Transverse colon (tissue), 4 donors: Measurements from ENCODE around the gene PACRGL. TPM values are rescaled to one million over a fixed set of nuclear protein-coding genes. Genes with fewer than 3 reads are reported as not detected.

Experiments
- DNase-seq: peaks from one replicate; pipeline ENCODE4 v3.0.0-alpha.2; 2019
- H3K27ac ChIP-seq, 4 donors: fragments of 200-600 bp; sonication (generic); 2 replicates each; pipeline ENCODE4 v1.5.1; 2016 to 2018; ENCODE audit warnings: inconsistent platforms in 4 of 4
- H3K27me3 ChIP-seq: fragments of 200-600 bp; sonication (generic); 2 replicates; pipeline ENCODE4 v1.5.1; 2017; ENCODE audit warnings: inconsistent platforms
- H3K36me3 ChIP-seq, 4 donors: fragments of 200-600 bp; sonication (generic); 2 replicates each; pipeline ENCODE4 v1.5.1; 2017 to 2019; ENCODE audit warnings: inconsistent platforms in 4 of 4
- H3K4me1 ChIP-seq, 4 donors: fragments of 200-600 bp; sonication (generic); 2 replicates each; pipeline ENCODE4 v1.5.1; 2017 to 2020; ENCODE audit warnings: inconsistent platforms in 4 of 4
- H3K4me3 ChIP-seq, 4 donors: fragments of 200-600 bp; sonication (generic); 1 replicate in 1 of 4; 2 replicates in 3 of 4; pipeline versions ENCODE4 v1.5.1 to v1.6.1; 2017 to 2019; ENCODE audit warnings: inconsistent platforms in 4 of 4
- H3K9me3 ChIP-seq, 2 donors: fragments of 200-600 bp; sonication (generic); 2 replicates each; pipeline ENCODE4 v1.5.1; 2017 to 2019; ENCODE audit warnings: inconsistent platforms in 2 of 2
- EP300 ChIP-seq: sonication (generic); formaldehyde crosslinking; IDR thresholded peaks from one replicate; pipeline ENCODE4 v1.6.1; 2017; ENCODE audit warnings: antibody characterized with exemption, low read depth
- POLR2A ChIP-seq: fragments of 450-650 bp; IDR thresholded peaks from one replicate; pipeline ENCODE4 v1.6.1; 2016; ENCODE audit warnings: antibody characterized with exemption, mild to moderate bottlenecking, moderate library complexity
- POLR2AphosphoS5 ChIP-seq, 3 donors: sonication (generic); formaldehyde crosslinking; IDR thresholded peaks; one replicate each; pipeline ENCODE4 v1.6.1; 2016; ENCODE audit warnings: antibody characterized with exemption in 3 of 3
- WGBS, 2 donors: methylation state at CpG; one replicate each; pipeline ENCODE4 v1.1.5; 2018; ENCODE audit warnings: low coverage in 1 of 2; 5-methylcytosine and 5-hydroxymethylcytosine counted together
- in situ Hi-C, 4 donors: fragments of 200-750 bp; cut with MboI; loops; one replicate each; pipeline versions ENCODE4 v1.15.0 to v1.15.1; 2017; ENCODE audit warnings: low sequenced_read_pairs in 3 of 4, low pct_ligation_motif_present in 1 of 4, low pct_unique_long_range_greater_than_20kb in 1 of 4
- intact Hi-C: fragments of 100-400 bp; cut with DNase I; formaldehyde crosslinking; loops from one replicate; pipeline ENCODE4 v1.15.1; 2023; ENCODE audit warnings: low total_unique reads
- total RNA-seq, 4 donors: library from RNA; depleted of rRNA; stranded (reverse); fragments of >200 nt; gene quantifications; one replicate each; pipeline ENCODE4 v1.1.0, GENCODE V29; 2016
- TF ChIP-seq, protein P1 (sequence below), 5 experiments: fragments of 200-600 bp in 3 of 5; fragments of 450-650 bp in 2 of 5; sonication (generic) in 3 of 5; IDR thresholded peaks; 1 replicate in 2 of 5; 2 replicates in 3 of 5; pipeline ENCODE4 v1.5.1; 2016 to 2017; ENCODE audit warnings: antibody characterized with exemption in 5 of 5, inconsistent platforms in 3 of 5, mild to moderate bottlenecking in 2 of 5, moderate library complexity in 1 of 5

Gene PACRGL
- total RNA-seq, 4 donors from 2014 or later = 22.5 to 77.5 (median 40.1) TPM

DNA sequence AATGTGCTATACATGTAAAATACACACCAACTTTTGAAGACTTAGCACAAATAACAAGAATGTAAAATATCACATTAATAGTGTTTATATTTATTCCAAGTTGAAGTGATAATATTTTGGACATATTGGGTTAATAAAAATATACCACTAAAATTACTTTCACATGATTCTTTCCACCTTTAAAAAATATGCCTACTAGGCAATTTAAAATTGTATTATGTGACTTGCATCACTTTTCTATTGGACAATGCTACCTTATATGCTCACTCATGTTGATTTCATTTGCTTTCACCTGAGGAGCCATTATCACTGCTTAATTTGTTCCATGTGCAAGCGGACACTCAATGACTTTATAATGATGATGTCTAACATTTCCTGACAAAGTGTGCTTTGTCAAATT, 3.4 kb upstream of the PACRGL start:
- WGBS, 2 donors = 90 to 100% methylated on average over 1 of the region's 1 CpG
- Histone ChIP-seq H3K27ac (no peak overlapping the region), H3K9me3 (no peaks in the 10 kb centered on the region), H3K4me3 (no peak overlapping the region), H3K4me1 (peaks cover 6 to 19% (median 14%) of the 10 kb centered on the region in 4 donors), H3K27me3 (no peaks in the 10 kb centered on the region), H3K36me3 (no peaks in the 10 kb centered on the region)
- DNase-seq = no peak
- intact Hi-C loops (loop anchor here (10.0 kb wide), 1 partner anchor 282 kb away; no protein-coding TSS in a partner anchor), in situ Hi-C loops (loop anchor here in 1 of 4 donors (25.0 kb wide), 2 partner anchors 135 to 2010 kb away; no protein-coding TSS in a partner anchor)
- TF ChIP-seq, protein P1, sequence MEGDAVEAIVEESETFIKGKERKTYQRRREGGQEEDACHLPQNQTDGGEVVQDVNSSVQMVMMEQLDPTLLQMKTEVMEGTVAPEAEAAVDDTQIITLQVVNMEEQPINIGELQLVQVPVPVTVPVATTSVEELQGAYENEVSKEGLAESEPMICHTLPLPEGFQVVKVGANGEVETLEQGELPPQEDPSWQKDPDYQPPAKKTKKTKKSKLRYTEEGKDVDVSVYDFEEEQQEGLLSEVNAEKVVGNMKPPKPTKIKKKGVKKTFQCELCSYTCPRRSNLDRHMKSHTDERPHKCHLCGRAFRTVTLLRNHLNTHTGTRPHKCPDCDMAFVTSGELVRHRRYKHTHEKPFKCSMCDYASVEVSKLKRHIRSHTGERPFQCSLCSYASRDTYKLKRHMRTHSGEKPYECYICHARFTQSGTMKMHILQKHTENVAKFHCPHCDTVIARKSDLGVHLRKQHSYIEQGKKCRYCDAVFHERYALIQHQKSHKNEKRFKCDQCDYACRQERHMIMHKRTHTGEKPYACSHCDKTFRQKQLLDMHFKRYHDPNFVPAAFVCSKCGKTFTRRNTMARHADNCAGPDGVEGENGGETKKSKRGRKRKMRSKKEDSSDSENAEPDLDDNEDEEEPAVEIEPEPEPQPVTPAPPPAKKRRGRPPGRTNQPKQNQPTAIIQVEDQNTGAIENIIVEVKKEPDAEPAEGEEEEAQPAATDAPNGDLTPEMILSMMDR (IDR thresholded peaks at IDR 0.05) = no peak

DNA sequence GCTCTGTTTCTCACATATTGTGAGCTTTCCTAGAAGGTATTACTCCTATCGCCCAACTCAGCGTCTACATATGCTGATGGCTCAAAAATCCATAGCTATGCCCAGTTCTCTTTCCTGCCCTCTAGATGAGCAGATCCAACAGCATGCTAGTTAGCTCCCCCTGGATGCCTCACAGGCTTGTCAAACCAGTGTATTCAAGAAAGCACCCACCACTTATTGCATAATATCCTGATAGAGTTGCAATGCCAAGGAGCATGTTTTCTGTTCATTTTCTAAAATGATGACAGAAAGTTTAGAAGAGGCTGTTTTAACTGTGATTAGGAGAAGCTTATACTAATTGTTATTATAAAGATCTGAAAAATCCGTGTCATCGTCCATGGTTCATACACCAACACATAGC, 1.9 kb upstream of the PACRGL start:
- no peak overlapping the region for H3K4me3 ChIP-seq
- no peaks in the 10 kb centered on the region for H3K27me3 ChIP-seq
- in situ Hi-C loops (loop anchor here in 1 of 4 donors (25.0 kb wide), 2 partner anchors 136 to 2011 kb away; no protein-coding TSS in a partner anchor), intact Hi-C loops (loop anchor here (10.0 kb wide), 1 partner anchor 284 kb away; no protein-coding TSS in a partner anchor)
- TF ChIP-seq POLR2AphosphoS5 (IDR thresholded peaks at IDR 0.05) (no peak), EP300 (no peak), POLR2A (no peak)
- TF ChIP-seq, protein P1 (IDR thresholded peaks at IDR 0.05) = no peak
- no peak overlapping the region for H3K27ac ChIP-seq
- H3K4me1 ChIP-seq = peaks cover 6 to 19% (median 14%) of the 10 kb centered on the region in 4 donors
- H3K36me3 ChIP-seq = no peaks in the 10 kb centered on the region
- H3K9me3 ChIP-seq = no peaks in the 10 kb centered on the region
- 90% methylated on average over 4 of the region's 4 CpGs for WGBS, 2 donors
- DNase-seq = no peak

DNA sequence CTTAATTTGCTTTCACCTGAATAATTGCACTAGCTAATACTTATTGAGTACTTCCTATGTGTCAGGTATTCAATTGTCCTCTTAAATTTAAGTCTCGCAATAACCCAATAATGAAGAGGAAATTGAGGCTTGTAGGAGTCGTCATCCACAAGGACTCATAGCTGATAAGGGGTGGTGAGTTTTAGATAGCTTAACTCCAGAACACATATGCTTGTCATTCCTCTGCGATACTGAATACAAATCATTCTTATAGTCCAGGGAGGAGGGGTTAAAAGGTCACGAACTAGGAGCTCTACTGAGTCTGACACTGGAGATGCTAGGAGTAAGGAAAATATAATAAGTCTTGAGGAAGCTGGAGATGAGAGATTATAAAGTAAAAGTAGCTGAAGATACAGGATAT, 1.4 kb upstream of the PACRGL start:
- 55 to 61% methylated on average over 4 of the region's 4 CpGs for WGBS, 2 donors
- in situ Hi-C loops (loop anchor here in 1 of 4 donors (25.0 kb wide), 2 partner anchors 137 to 2012 kb away; no protein-coding TSS in a partner anchor), intact Hi-C loops (loop anchor here (10.0 kb wide), 1 partner anchor 284 kb away; no protein-coding TSS in a partner anchor)

DNA sequence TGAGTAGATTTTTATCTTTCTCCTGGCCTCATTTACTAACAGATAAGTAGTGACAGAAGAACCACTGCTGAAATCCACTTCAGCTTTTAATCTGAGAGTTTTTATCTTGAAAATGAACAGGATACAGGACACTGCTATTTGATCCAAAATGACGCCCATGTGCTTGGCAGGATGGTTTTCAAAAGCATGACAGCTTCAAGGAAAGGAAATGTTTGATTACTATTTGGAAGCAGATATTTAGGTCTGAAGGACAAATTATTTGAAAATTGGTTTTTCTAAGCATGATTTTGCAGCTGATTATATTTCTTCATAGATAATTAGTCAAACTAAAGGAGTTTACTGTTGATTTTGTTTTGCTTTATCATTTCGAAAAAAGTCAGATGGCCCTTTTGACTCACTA, 11.1 kb downstream of the PACRGL start:
- TF ChIP-seq, protein P1 (IDR thresholded peaks at IDR 0.05) = no peak
- TF ChIP-seq POLR2A = no peak
- TF ChIP-seq EP300 = no peak
- no peak for TF ChIP-seq POLR2AphosphoS5 (IDR thresholded peaks at IDR 0.05)
- no peaks in the 10 kb centered on the region for H3K27me3 ChIP-seq
- H3K36me3 ChIP-seq = peaks cover 0 to 46% (median 8%) of the 10 kb centered on the region in 4 donors
- WGBS, 2 donors = 83 to 89% methylated on average over 2 of the region's 2 CpGs
- no peak for DNase-seq
- no peak overlapping the region for H3K27ac ChIP-seq
- H3K4me3 ChIP-seq = no peak overlapping the region
- in situ Hi-C loops (no loop called here), intact Hi-C loops (no loop called here)
- H3K9me3 ChIP-seq = no peaks in the 10 kb centered on the region
- no peaks in the 10 kb centered on the region for H3K4me1 ChIP-seq

More for the DNA sequence above, 1.4 kb upstream of the PACRGL start:
- no peaks in the 10 kb centered on the region for H3K36me3 ChIP-seq
- TF ChIP-seq, protein P1 (IDR thresholded peaks at IDR 0.05) = no peak
- TF ChIP-seq EP300 (no peak), POLR2A (no peak), POLR2AphosphoS5 (IDR thresholded peaks at IDR 0.05) (no peak)
- no peaks in the 10 kb centered on the region for H3K9me3 ChIP-seq
- H3K4me3 ChIP-seq = no peak overlapping the region
- H3K4me1 ChIP-seq = peaks cover 6 to 19% (median 14%) of the 10 kb centered on the region in 4 donors
- H3K27ac ChIP-seq = no peak overlapping the region
- no peak for DNase-seq
- no peaks in the 10 kb centered on the region for H3K27me3 ChIP-seq
